ENCODE measurements around the gene COX7A1. TPM values are rescaled to one million over a fixed set of nuclear protein-coding genes. Genes with fewer than 3 reads are reported as not detected.

The COX7A1 gene
- total RNA-seq (10 to 100 TPM; 13.0 to 53.1 TPM), polyA plus RNA-seq (10 to 100 TPM; 24.9 to 47.1 TPM)
- long read RNA-seq, donor 1, transcript COX7A1-201 (4 exons, 762 nt) = major isoform, 48 of 51 reads
- long read RNA-seq, donor 1, partial matches to known transcripts = 0 of 51 reads
- long read RNA-seq, donor 1, other reads (novel, unspliced or antisense) = 0 of 51 reads
- long read RNA-seq, donor 2, transcript COX7A1-201 (4 exons, 762 nt) = major isoform, 19 of 23 reads
- long read RNA-seq, donor 2, partial matches to known transcripts = 0 of 23 reads
- long read RNA-seq, donor 2, other reads (novel, unspliced or antisense) = 0 of 23 reads
- long read RNA-seq, donor 3, transcript COX7A1-201 (4 exons, 762 nt) = major isoform, 18 of 20 reads
- long read RNA-seq, donor 3, partial matches to known transcripts = 0 of 20 reads
- long read RNA-seq, donor 3, other reads (novel, unspliced or antisense) = 0 of 20 reads
- long read RNA-seq, donor 4, transcript COX7A1-201 (4 exons, 762 nt) = major isoform, 34 of 36 reads
- long read RNA-seq, donor 4, partial matches to known transcripts = 0 of 36 reads
- long read RNA-seq, donor 4, other reads (novel, unspliced or antisense) = 0 of 36 reads
- long read RNA-seq, donor 5, transcript COX7A1-203 (3 exons, 464 nt) = minor isoform, 9 of 62 reads
- long read RNA-seq, donor 5, transcript COX7A1-201 (4 exons, 762 nt) = major isoform, 45 of 62 reads
- long read RNA-seq, donor 5, partial matches to known transcripts = 7 of 62 reads
- long read RNA-seq, donor 5, other reads (novel, unspliced or antisense) = 0 of 62 reads

DNA sequence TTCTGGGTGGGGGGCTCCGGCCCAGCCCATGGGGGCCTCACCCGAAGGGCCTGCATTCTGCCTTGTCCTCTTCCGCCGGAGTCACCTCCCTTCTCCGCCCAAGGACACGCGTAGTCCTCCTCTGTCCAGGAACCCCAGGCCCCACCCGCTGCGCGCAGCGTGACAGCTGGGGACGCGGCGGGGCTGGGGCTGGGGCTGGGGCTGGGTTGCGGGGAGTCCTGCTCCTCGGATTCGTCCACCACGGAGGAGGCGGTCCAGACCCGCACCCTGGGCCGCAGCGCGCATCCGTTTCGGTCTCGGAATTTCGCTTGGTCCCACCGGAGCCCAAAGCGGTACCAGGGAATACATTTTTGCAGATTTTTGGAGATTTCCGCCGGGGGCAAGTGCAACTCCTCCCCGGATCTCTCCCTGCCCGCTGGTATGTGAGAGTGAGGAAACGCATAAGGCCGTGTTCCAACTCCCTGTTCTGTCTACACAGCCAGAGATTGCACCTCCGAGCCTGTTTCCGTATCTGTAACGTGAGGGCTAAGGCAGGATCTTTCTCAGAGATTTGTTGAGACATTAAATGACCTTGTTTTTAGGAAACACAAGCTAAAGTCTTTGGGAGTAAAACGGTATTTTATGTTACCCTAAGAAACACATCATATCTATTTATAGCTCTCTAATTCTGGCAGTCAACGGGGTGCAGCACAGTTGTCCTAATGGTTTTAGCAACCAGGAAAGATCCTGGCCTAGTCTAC lies at the start of gene COX7A1:
TSS of gene COX7A1 (minus strand) at position 96 of the 740 bp plus-strand sequence. CDS start at position 56, 40 bp downstream.
- H3K9me3 ChIP-seq (ENCODE audit: control insufficient read depth in 4 of 4, insufficient read depth in 3 of 4, low read length in 3 of 4) = no peaks in the 10 kb centered on the region
- WGBS, 2 donors = 35 to 36% methylated on average over 38 to 40 of the region's 40 CpGs
- DNase-seq (peak; percentile 79 to 87 (median 83)), ATAC-seq (ENCODE audit: insufficient read depth, low FRiP score) (peak; percentile 44)
- H3K27me3 ChIP-seq (ENCODE audit: control insufficient read depth in 3 of 3, insufficient read depth in 3 of 3, low read length in 2 of 3) = no peaks in the 10 kb centered on the region
- peak within 1 kb of the TSS; percentile 95 to 99 for H3K27ac ChIP-seq (ENCODE audit: low read depth in 1 of 2, low read length in 1 of 2)
- H3K4me1 ChIP-seq (ENCODE audit: control insufficient read depth in 5 of 5, insufficient read depth in 5 of 5, low read length in 5 of 5) = peaks cover 0 to 15% (median 9%) of the 10 kb centered on the region in 5 donors
- TF ChIP-seq, protein P1, sequence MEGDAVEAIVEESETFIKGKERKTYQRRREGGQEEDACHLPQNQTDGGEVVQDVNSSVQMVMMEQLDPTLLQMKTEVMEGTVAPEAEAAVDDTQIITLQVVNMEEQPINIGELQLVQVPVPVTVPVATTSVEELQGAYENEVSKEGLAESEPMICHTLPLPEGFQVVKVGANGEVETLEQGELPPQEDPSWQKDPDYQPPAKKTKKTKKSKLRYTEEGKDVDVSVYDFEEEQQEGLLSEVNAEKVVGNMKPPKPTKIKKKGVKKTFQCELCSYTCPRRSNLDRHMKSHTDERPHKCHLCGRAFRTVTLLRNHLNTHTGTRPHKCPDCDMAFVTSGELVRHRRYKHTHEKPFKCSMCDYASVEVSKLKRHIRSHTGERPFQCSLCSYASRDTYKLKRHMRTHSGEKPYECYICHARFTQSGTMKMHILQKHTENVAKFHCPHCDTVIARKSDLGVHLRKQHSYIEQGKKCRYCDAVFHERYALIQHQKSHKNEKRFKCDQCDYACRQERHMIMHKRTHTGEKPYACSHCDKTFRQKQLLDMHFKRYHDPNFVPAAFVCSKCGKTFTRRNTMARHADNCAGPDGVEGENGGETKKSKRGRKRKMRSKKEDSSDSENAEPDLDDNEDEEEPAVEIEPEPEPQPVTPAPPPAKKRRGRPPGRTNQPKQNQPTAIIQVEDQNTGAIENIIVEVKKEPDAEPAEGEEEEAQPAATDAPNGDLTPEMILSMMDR (IDR thresholded peaks at IDR 0.05; ENCODE audit: control extremely low read depth, extremely low read depth) = no peak
- peak within 1 kb of the TSS; percentile 68 to 92 for H3K9ac ChIP-seq (ENCODE audit: insufficient read depth in 1 of 2, low read length in 2 of 2)
- peak within 1 kb of the TSS; percentile 51 for H3K4me3 ChIP-seq
- H3K36me3 ChIP-seq (ENCODE audit: control insufficient read depth in 4 of 4, insufficient read depth in 4 of 4, low read length in 4 of 4) = peaks cover 0 to 33% (median 16%) of the 10 kb centered on the region in 4 donors

DNA sequence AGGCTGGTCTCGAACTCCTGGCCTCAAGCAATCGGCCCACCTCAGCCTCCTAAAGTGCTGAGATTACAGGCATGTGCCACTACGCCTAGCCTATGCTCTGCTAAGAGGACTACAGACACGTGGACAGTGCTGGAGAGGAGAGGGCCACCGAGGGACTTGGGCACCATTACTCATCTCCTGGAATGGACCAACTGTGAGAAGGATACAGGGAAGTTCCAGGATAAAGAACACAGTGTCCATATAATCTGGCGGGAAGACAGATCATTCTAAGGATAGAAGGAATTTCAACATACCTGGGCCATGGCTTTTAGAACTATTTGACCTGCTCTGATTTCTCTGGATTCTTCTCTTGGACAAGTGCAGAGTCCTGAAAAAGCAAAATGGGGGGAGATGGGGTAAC lies 49.4 kb upstream of the COX7A1 start:
- peaks cover 0 to 1% (median 0%) of the 10 kb centered on the region in 4 donors for H3K9me3 ChIP-seq (ENCODE audit: control insufficient read depth in 4 of 4, insufficient read depth in 3 of 4, low read length in 3 of 4)
- no peak overlapping the region for H3K9ac ChIP-seq (ENCODE audit: insufficient read depth in 1 of 2, low read length in 2 of 2)
- H3K4me1 ChIP-seq (ENCODE audit: control insufficient read depth in 5 of 5, insufficient read depth in 5 of 5, low read length in 5 of 5) = no peaks in the 10 kb centered on the region
- no peak overlapping the region for H3K27ac ChIP-seq (ENCODE audit: low read depth in 1 of 2, low read length in 1 of 2)
- 95 to 96% methylated on average over 6 of the region's 6 CpGs for WGBS, 2 donors
- TF ChIP-seq, protein P1 (IDR thresholded peaks at IDR 0.05; ENCODE audit: control extremely low read depth, extremely low read depth) = no peak
- H3K27me3 ChIP-seq (ENCODE audit: control insufficient read depth in 3 of 3, insufficient read depth in 3 of 3, low read length in 2 of 3) = no peaks in the 10 kb centered on the region
- DNase-seq = no peak
- H3K36me3 ChIP-seq (ENCODE audit: control insufficient read depth in 4 of 4, insufficient read depth in 4 of 4, low read length in 4 of 4) = peaks cover 0 to 5% (median 2%) of the 10 kb centered on the region in 4 donors
- H3K4me3 ChIP-seq = no peak overlapping the region
- no peak for ATAC-seq (ENCODE audit: insufficient read depth, low FRiP score)

DNA sequence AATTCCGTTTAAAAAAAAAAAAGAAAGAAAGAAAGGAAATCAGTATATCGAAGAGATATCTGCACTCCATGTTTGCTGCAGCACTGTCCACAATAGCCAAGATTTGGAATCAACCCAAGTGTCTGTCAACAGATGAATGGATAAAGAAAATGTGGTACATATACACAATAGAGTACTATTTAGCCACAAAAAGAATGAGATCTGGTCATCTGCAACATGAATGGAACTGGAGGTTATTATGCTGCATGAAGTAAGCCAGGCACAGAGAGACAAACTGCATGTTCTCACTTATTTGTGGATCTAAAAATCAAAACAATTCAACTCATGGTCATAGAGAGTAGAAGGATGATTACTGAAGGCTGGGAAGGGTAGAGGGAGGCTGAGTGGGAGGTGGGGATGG lies 45.9 kb upstream of the COX7A1 start:
- peaks cover 0 to 13% (median 10%) of the 10 kb centered on the region in 4 donors for H3K36me3 ChIP-seq (ENCODE audit: control insufficient read depth in 4 of 4, insufficient read depth in 4 of 4, low read length in 4 of 4)
- H3K27me3 ChIP-seq (ENCODE audit: control insufficient read depth in 3 of 3, insufficient read depth in 3 of 3, low read length in 2 of 3) = no peaks in the 10 kb centered on the region
- ATAC-seq (ENCODE audit: insufficient read depth, low FRiP score) (no peak), DNase-seq (no peak)
- TF ChIP-seq, protein P1 (IDR thresholded peaks at IDR 0.05; ENCODE audit: control extremely low read depth, extremely low read depth) = no peak
- 82 to 93% methylated on average over 2 of the region's 2 CpGs for WGBS, 2 donors
- H3K4me3 ChIP-seq = no peak overlapping the region
- no peak overlapping the region for H3K27ac ChIP-seq (ENCODE audit: low read depth in 1 of 2, low read length in 1 of 2)
- H3K9me3 ChIP-seq (ENCODE audit: control insufficient read depth in 4 of 4, insufficient read depth in 3 of 4, low read length in 3 of 4) = no peaks in the 10 kb centered on the region
- no peak overlapping the region for H3K9ac ChIP-seq (ENCODE audit: insufficient read depth in 1 of 2, low read length in 2 of 2)
- H3K4me1 ChIP-seq (ENCODE audit: control insufficient read depth in 5 of 5, insufficient read depth in 5 of 5, low read length in 5 of 5) = no peaks in the 10 kb centered on the region
